Subcutaneous adipose tissue (tissue), 4 donors: ENCODE results near the gene SLC7A6OS. TPM values are rescaled to one million over a fixed set of nuclear protein-coding genes. Genes with fewer than 3 reads are reported as not detected.

Source experiments
- CTCF ChIP-seq: fragments of 450-650 bp; IDR thresholded peaks from one replicate; pipeline ENCODE4 v1.5.1; 2016; ENCODE audit warnings: low read depth, mild to moderate bottlenecking, control low read depth, antibody characterized with exemption, moderate library complexity
- total RNA-seq, 4 donors: library from RNA; depleted of rRNA; stranded (reverse); fragments of >200 nt; gene quantifications; one replicate each; pipeline ENCODE4 v1.1.0, GENCODE V29; 2016

The SLC7A6OS gene
- total RNA-seq, 4 donors from 2014 or later, result 10.4 to 16.8 (median 14.8) TPM

- TF ChIP-seq CTCF, result no peak
Measured at GRCh38 chr16:68348639-68349445, 38.1 kb upstream of the SLC7A6OS start.

GRCh38 chr16:68347605-68348004, 36.9 kb upstream of the SLC7A6OS start:
- TF ChIP-seq CTCF, result no peak

- no peak for TF ChIP-seq CTCF
Measured at GRCh38 chr16:68346892-68347480, 36.2 kb upstream of the SLC7A6OS start.

- no peak for TF ChIP-seq CTCF
Measured at GRCh38 chr16:68345958-68346635, 35.4 kb upstream of the SLC7A6OS start.

GRCh38 chr16:68345351-68345810, 34.6 kb upstream of the SLC7A6OS start:
- no peak for TF ChIP-seq CTCF

GRCh38 chr16:68344252-68344651, 33.5 kb upstream of the SLC7A6OS start:
- no peak for TF ChIP-seq CTCF

- no peak for TF ChIP-seq CTCF
Measured at GRCh38 chr16:68343137-68343536, 32.4 kb upstream of the SLC7A6OS start.
